ENCODE data around the gene TMBIM6. TPM values are rescaled to one million over a fixed set of nuclear protein-coding genes. Genes with fewer than 3 reads are reported as not detected.
"Not testable (repeated sequence)": the region's sequence is repeated elsewhere in the genome, so short reads cannot be mapped to it uniquely, and the experiment has no call there.

Gene TMBIM6
- total RNA-seq, 1 experiment from 2014 or later = 867 TPM

GRCh38 chr12:49707128-49707811, 34.1 kb upstream of the TMBIM6 start, which contains the start of gene FMNL3:
TSS of gene FMNL3 (minus strand) at chr12:49707405. CDS start at chr12:49707180, 225 bp downstream.
- DNase-seq = peak; percentile 96 to 100
- Histone ChIP-seq H3K27me3 (replicated peaks; ENCODE audit: control insufficient read depth, insufficient read depth, low read length) (no peaks in the 10 kb centered on the region), H3K4me1 (peaks cover 5% of the 10 kb centered on the region; the same call in 1 of the 2 replicates), H3K4me3 (ENCODE audit: low read depth, low read length) (peak within 1 kb of the TSS; percentile 76), H3K9me3 (no peaks in the 10 kb centered on the region), H3K36me3 (ENCODE audit: control insufficient read depth, insufficient read depth, low read length) (no peaks in the 10 kb centered on the region)
- H3K4me3 Mint-ChIP-seq (ENCODE audit: unreplicated experiment) = peak within 1 kb of the TSS; percentile 83
- no TSS peak for BruUV-seq (replicated peaks)
- ChIA-PET POLR2A (interaction anchor here (0.7 kb wide), 1 partner anchor 34 kb away, joined by 3 read pairs; no protein-coding TSS in a partner anchor), CTCF (interaction anchor here (0.7 to 2.2 kb wide), 8 partner anchors 17 to 127 kb away, joined by 3 to 13 read pairs (median 3); partner anchors contain the start of gene TMBIM6)
- peaks cover 5% of the 10 kb centered on the region for H3K36me3 Mint-ChIP-seq (ENCODE audit: insufficient read depth, unreplicated experiment)
- H3K27me3 Mint-ChIP-seq (ENCODE audit: insufficient read depth, unreplicated experiment) = peaks cover 13% of the 10 kb centered on the region
- H3K27ac Mint-ChIP-seq (ENCODE audit: unreplicated experiment) = peak within 1 kb of the TSS; percentile 3
- peak; percentile 95 to 96 for TF ChIP-seq CTCF (IDR thresholded peaks at IDR 0.05; ENCODE audit: insufficient read depth in 1 of 2, low read depth in 1 of 2, low read length in 1 of 2, severe bottlenecking in 1 of 2, unreplicated experiment in 1 of 2)
- no peaks in the 10 kb centered on the region for H3K9me3 Mint-ChIP-seq (ENCODE audit: unreplicated experiment)
- H3K4me1 Mint-ChIP-seq (ENCODE audit: low read depth, unreplicated experiment) = peaks cover 6% of the 10 kb centered on the region
- intact Hi-C loops (cut with micrococcal nuclease; ENCODE audit: unreplicated experiment) = loop anchor here (1.0 to 2.0 kb wide), 4 partner anchors 34 to 121 kb away; partner anchors contain the start of genes NCKAP5L and TMBIM6

GRCh38 chr12:49707812-49708147, 33.6 kb upstream of the TMBIM6 start:
- H3K9me3 ChIP-seq = no peaks in the 10 kb centered on the region
- no peak overlapping the region for H3K4me3 ChIP-seq (ENCODE audit: low read depth, low read length)
- TF ChIP-seq CTCF (IDR thresholded peaks at IDR 0.05; ENCODE audit: insufficient read depth in 1 of 2, low read depth in 1 of 2, low read length in 1 of 2, severe bottlenecking in 1 of 2, unreplicated experiment in 1 of 2) = no peak
- peaks cover 6% of the 10 kb centered on the region for H3K4me1 Mint-ChIP-seq (ENCODE audit: low read depth, unreplicated experiment)
- ChIA-PET POLR2A (interaction anchor here (1.2 kb wide), 1 partner anchor 33 kb away, joined by 3 read pairs; no protein-coding TSS in a partner anchor), CTCF (interaction anchor here (0.6 to 0.8 kb wide), 3 partner anchors 55 to 1070 kb away, joined by 3 to 4 read pairs (median 3); no protein-coding TSS in a partner anchor)
- H3K9me3 Mint-ChIP-seq (ENCODE audit: unreplicated experiment) = no peaks in the 10 kb centered on the region
- H3K27me3 ChIP-seq (replicated peaks; ENCODE audit: control insufficient read depth, insufficient read depth, low read length) = no peaks in the 10 kb centered on the region
- peak overlapping the region; percentile 83 for H3K4me3 Mint-ChIP-seq (ENCODE audit: unreplicated experiment)
- peaks cover 15% of the 10 kb centered on the region for H3K27me3 Mint-ChIP-seq (ENCODE audit: insufficient read depth, unreplicated experiment)
- BruUV-seq (replicated peaks) = no TSS peak
- no peaks in the 10 kb centered on the region for H3K36me3 ChIP-seq (ENCODE audit: control insufficient read depth, insufficient read depth, low read length)
- DNase-seq = no peak
- H3K4me1 ChIP-seq = peaks cover 5% of the 10 kb centered on the region; the same call in 1 of the 2 replicates
- H3K27ac Mint-ChIP-seq (ENCODE audit: unreplicated experiment) = peak overlapping the region; percentile 3
- intact Hi-C loops (cut with micrococcal nuclease; ENCODE audit: unreplicated experiment) = loop anchor here (1.0 to 2.0 kb wide), 4 partner anchors 34 to 121 kb away; partner anchors contain the start of genes NCKAP5L and TMBIM6
- peaks cover 5% of the 10 kb centered on the region for H3K36me3 Mint-ChIP-seq (ENCODE audit: insufficient read depth, unreplicated experiment)

GRCh38 chr12:49708851-49709250, 32.5 kb upstream of the TMBIM6 start:
- Mint-ChIP-seq H3K27me3 (ENCODE audit: insufficient read depth, unreplicated experiment) (peaks cover 15% of the 10 kb centered on the region), H3K4me1 (ENCODE audit: low read depth, unreplicated experiment) (peaks cover 6% of the 10 kb centered on the region), H3K36me3 (ENCODE audit: insufficient read depth, unreplicated experiment) (peaks cover 5% of the 10 kb centered on the region), H3K9me3 (ENCODE audit: unreplicated experiment) (no peaks in the 10 kb centered on the region), H3K4me3 (ENCODE audit: unreplicated experiment) (no peak overlapping the region), H3K27ac (ENCODE audit: unreplicated experiment) (no peak overlapping the region)
- no TSS peak for BruUV-seq (replicated peaks)
- no peak for TF ChIP-seq CTCF (IDR thresholded peaks at IDR 0.05; ENCODE audit: insufficient read depth in 1 of 2, low read depth in 1 of 2, low read length in 1 of 2, severe bottlenecking in 1 of 2, unreplicated experiment in 1 of 2)
- no peak overlapping the region for H3K4me3 ChIP-seq (ENCODE audit: low read depth, low read length)
- H3K4me1 ChIP-seq = peaks cover 5% of the 10 kb centered on the region; the same call in 1 of the 2 replicates
- ChIA-PET CTCF (interaction anchor here (1.9 kb wide), 1 partner anchor 72 kb away, joined by 5 read pairs; no protein-coding TSS in a partner anchor), POLR2A (interaction anchor here (0.6 to 1.2 kb wide), 2 partner anchors 32 to 86 kb away, joined by 3 read pairs; no protein-coding TSS in a partner anchor)
- no peaks in the 10 kb centered on the region for H3K36me3 ChIP-seq (ENCODE audit: control insufficient read depth, insufficient read depth, low read length)
- intact Hi-C loops (cut with micrococcal nuclease; ENCODE audit: unreplicated experiment) = no loop called here
- H3K9me3 ChIP-seq = no peaks in the 10 kb centered on the region
- DNase-seq = no peak
- no peaks in the 10 kb centered on the region for H3K27me3 ChIP-seq (replicated peaks; ENCODE audit: control insufficient read depth, insufficient read depth, low read length)

GRCh38 chr12:49713952-49714351, 27.4 kb upstream of the TMBIM6 start:
- POLR2A ChIA-PET = interaction anchor here (2.2 kb wide), 1 partner anchor 27 kb away, joined by 7 read pairs; the partner anchor contains the start of gene TMBIM6
- H3K9me3 ChIP-seq; CTCF ChIA-PET; DNase-seq; H3K4me1 Mint-ChIP-seq (ENCODE audit: low read depth, unreplicated experiment); H3K4me3 Mint-ChIP-seq (ENCODE audit: unreplicated experiment); H3K27ac Mint-ChIP-seq (ENCODE audit: unreplicated experiment); BruUV-seq (replicated peaks); H3K9me3 Mint-ChIP-seq (ENCODE audit: unreplicated experiment); H3K4me1 ChIP-seq; H3K36me3 ChIP-seq (ENCODE audit: control insufficient read depth, insufficient read depth, low read length); intact Hi-C loops (cut with micrococcal nuclease; ENCODE audit: unreplicated experiment); H3K4me3 ChIP-seq (ENCODE audit: low read depth, low read length); H3K27me3 ChIP-seq (replicated peaks; ENCODE audit: control insufficient read depth, insufficient read depth, low read length); H3K36me3 Mint-ChIP-seq (ENCODE audit: insufficient read depth, unreplicated experiment): not testable (repeated sequence)
- peaks cover 13% of the 10 kb centered on the region for H3K27me3 Mint-ChIP-seq (ENCODE audit: insufficient read depth, unreplicated experiment)
